PC-3 (cell line): ENCODE data around the gene UPK2. TPM values are rescaled to one million over a fixed set of nuclear protein-coding genes. Genes with fewer than 3 reads are reported as not detected.
"Not testable (repeated sequence)": the region's sequence is repeated elsewhere in the genome, so short reads cannot be mapped to it uniquely, and the experiment has no call there.

ENCODE experiments used
- ATAC-seq: fragments of 200-7000 bp; cut with Tn5 transposase; 2 replicates; pipeline ENCODE4 v1.9.1; 2020; ENCODE audit warnings: mild to moderate bottlenecking, moderate library complexity
- BruUV-seq: library from RNA; stranded (reverse); fragments of 400-500 nt; replicated peaks from 2 replicates; lab custom pipeline; 2021; lab: Mats Ljungman, UMichigan
- CTCF ChIA-PET: fragments of 300-600 bp; sonication (Branson Sonifier 250); formaldehyde crosslinking; loops from one replicate; lab custom pipeline; 2022; ENCODE audit warnings: antibody characterized with exemption; lab: Charles Lee
- POLR2A ChIA-PET: fragments of 300-600 bp; sonication (Branson Sonifier 250); formaldehyde crosslinking; loops from one replicate; lab custom pipeline; 2022; ENCODE audit warnings: antibody characterized with exemption; ENCODE audit not compliant: unreplicated experiment; lab: Charles Lee
- DNase-seq: peaks from one replicate; pipeline ENCODE4 v3.0.0-alpha.2; 2015
- H2AFZ ChIP-seq: fragments of 300-600 bp; sonication (generic); 2 replicates; pipeline ENCODE4 v1.6.0; 2016; ENCODE audit warnings: antibody characterized with exemption, low read length
- H3F3A ChIP-seq: fragments of 300-600 bp; sonication (generic); one replicate; pipeline ENCODE4 v1.6.0; 2017; ENCODE audit warnings: antibody characterized with exemption, low read length, control low read depth, mild to moderate bottlenecking; ENCODE audit not compliant: unreplicated experiment
- H3K27ac ChIP-seq: fragments of 300-600 bp; sonication (generic); 2 replicates; pipeline ENCODE4 v1.5.1; 2016; ENCODE audit warnings: mild to moderate bottlenecking, low read length
- H3K27me3 ChIP-seq: fragments of 300-600 bp; sonication (generic); 2 replicates; pipeline ENCODE4 v1.6.1; 2016; ENCODE audit warnings: low read length, mixed read lengths
- H3K36me3 ChIP-seq: fragments of 300-600 bp; sonication (generic); 2 replicates; pipeline ENCODE4 v1.6.1; 2016; ENCODE audit warnings: low read depth, mixed run types, low read length, mixed read lengths
- H3K4me1 ChIP-seq: fragments of 300-600 bp; sonication (generic); 2 replicates; pipeline ENCODE4 v1.5.1; 2016; ENCODE audit warnings: low read length; ENCODE audit not compliant: insufficient read depth
- H3K4me2 ChIP-seq: fragments of 300-600 bp; sonication (generic); 2 replicates; pipeline ENCODE4 v1.6.0; 2016; ENCODE audit warnings: low read length
- H3K4me3 ChIP-seq: fragments of 300-600 bp; sonication (generic); 2 replicates; pipeline ENCODE4 v1.5.1; 2016; ENCODE audit warnings: mild to moderate bottlenecking, low read length, mixed read lengths
- H3K79me2 ChIP-seq: fragments of 300-600 bp; sonication (generic); 2 replicates; pipeline ENCODE4 v1.6.1; 2017; ENCODE audit warnings: low read length, mixed read lengths
- H3K9ac ChIP-seq: fragments of 300-600 bp; sonication (generic); 2 replicates; pipeline ENCODE4 v1.6.0; 2016; ENCODE audit warnings: mild to moderate bottlenecking, low read length
- H3K9me2 ChIP-seq: fragments of 300-600 bp; sonication (generic); replicated peaks from 2 replicates; pipeline ENCODE4 v1.6.1; 2016; ENCODE audit warnings: mixed run types, low read length, mixed read lengths
- H3K9me3 ChIP-seq: fragments of 300-600 bp; sonication (generic); 2 replicates; pipeline ENCODE4 v1.6.1; 2016; ENCODE audit warnings: low read length, mixed read lengths
- H4K20me1 ChIP-seq: fragments of 300-600 bp; sonication (generic); 2 replicates; pipeline ENCODE4 v1.6.1; 2016; ENCODE audit warnings: low read length, mixed read lengths
- CTCF ChIP-seq: fragments of 300-600 bp; sonication (generic); conservative IDR thresholded peaks from 2 replicates; pipeline ENCODE4 v1.5.1; 2017; ENCODE audit warnings: antibody characterized with exemption, low read depth, mild to moderate bottlenecking, low read length
- EZH2 ChIP-seq: fragments of 300-600 bp; sonication (generic); IDR thresholded peaks from one replicate; pipeline ENCODE4 v1.6.1; 2017; ENCODE audit warnings: antibody characterized with exemption, mild to moderate bottlenecking, low read length; ENCODE audit not compliant: unreplicated experiment
- EZH2phosphoT487 ChIP-seq: fragments of 300-600 bp; sonication (generic); IDR thresholded peaks from 2 replicates; pipeline ENCODE4 v1.6.1; 2018; ENCODE audit warnings: mild to moderate bottlenecking, antibody characterized with exemption, low read length, borderline replicate concordance
- intact Hi-C: fragments of 100-400 bp; cut with micrococcal nuclease; formaldehyde crosslinking; loops from 2 replicates; pipeline ENCODE4 v1.9.0; 2023
- total RNA-seq: library from RNA; depleted of rRNA; stranded (reverse); fragments of >200 nt; gene quantifications from 2 replicates; pipeline ENCODE4 v1.2.3, GENCODE V29; 2014

Gene UPK2
- total RNA-seq, 1 experiment from 2014 or later = 0.44 TPM

- Histone ChIP-seq H3K36me3 (no peaks in the 10 kb centered on the region), H3K9me2 (no peaks in the 10 kb centered on the region), H3K4me2 (no peak overlapping the region), H3K9me3 (no peaks in the 10 kb centered on the region), H3K9ac (no peak overlapping the region), H3K4me1 (peaks cover 8% of the 10 kb centered on the region; the same call in 1 of the 2 replicates), H3K27ac (no peak overlapping the region), H3K27me3 (no peaks in the 10 kb centered on the region), H3K79me2 (no peaks in the 10 kb centered on the region), H2AFZ (no peak overlapping the region), H3K4me3 (no peak overlapping the region), H4K20me1 (no peaks in the 10 kb centered on the region), H3F3A (no peaks in the 10 kb centered on the region)
- CTCF ChIA-PET = no interaction called here
- no TSS peak for BruUV-seq
- POLR2A ChIA-PET = no interaction called here
- TF ChIP-seq CTCF (no peak), EZH2phosphoT487 (no peak), EZH2 (no peak)
- intact Hi-C loops = no loop called here
- no peak for ATAC-seq
- DNase-seq = no peak
These were observed 2.8 kb upstream of the UPK2 start for GRCh38 chr11:118953265-118953664.

- H3K4me3 ChIP-seq, H3K27ac ChIP-seq, H3K4me2 ChIP-seq, intact Hi-C loops, H3K9ac ChIP-seq, H3K9me3 ChIP-seq, H3F3A ChIP-seq, H2AFZ ChIP-seq, POLR2A ChIA-PET, H3K4me1 ChIP-seq, H3K79me2 ChIP-seq, BruUV-seq, ATAC-seq, CTCF ChIA-PET, H3K36me3 ChIP-seq, H3K27me3 ChIP-seq, H3K9me2 ChIP-seq, H4K20me1 ChIP-seq, DNase-seq: not testable (repeated sequence)
These were observed 2.1 kb upstream of the UPK2 start for GRCh38 chr11:118953976-118954375.

DNA sequence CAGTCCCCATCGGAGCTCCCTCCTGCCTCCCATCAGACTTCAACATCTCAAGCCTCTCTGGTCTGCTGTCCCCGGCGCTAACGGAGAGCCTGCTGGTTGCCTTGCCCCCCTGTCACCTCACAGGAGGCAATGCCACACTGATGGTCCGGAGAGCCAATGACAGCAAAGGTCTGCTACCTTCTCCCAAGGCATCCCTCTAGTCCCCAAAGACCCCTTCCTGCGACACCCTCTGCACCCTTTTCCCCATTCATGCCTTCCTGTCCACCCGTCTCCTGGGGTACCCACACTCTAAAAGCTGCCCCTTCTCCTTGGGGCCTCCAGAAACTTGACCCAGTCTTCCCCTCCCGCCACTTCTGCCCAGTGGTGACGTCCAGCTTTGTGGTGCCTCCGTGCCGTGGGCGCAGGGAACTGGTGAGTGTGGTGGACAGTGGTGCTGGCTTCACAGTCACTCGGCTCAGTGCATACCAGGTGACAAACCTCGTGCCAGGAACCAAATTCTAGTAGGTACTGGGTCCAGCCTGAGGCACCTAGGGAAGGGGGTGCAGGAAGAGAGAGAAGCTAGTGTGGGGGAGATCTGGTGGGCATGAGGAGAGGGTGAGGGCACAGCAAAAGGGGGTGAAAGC, 860 bp downstream of the UPK2 start:
- no peak overlapping the region for H3K4me3 ChIP-seq
- no peaks in the 10 kb centered on the region for H4K20me1 ChIP-seq
- no peaks in the 10 kb centered on the region for H3K27me3 ChIP-seq
- H3K9me3 ChIP-seq = no peaks in the 10 kb centered on the region
- peaks cover 8% of the 10 kb centered on the region; the same call in 1 of the 2 replicates for H3K4me1 ChIP-seq
- intact Hi-C loops = loop anchor here (1.0 kb wide), 3 partner anchors 27 to 267 kb away; no protein-coding TSS in a partner anchor
- ATAC-seq (no peak), DNase-seq (no peak)
- no peak overlapping the region for H2AFZ ChIP-seq
- no TSS peak for BruUV-seq
- H3F3A ChIP-seq = no peaks in the 10 kb centered on the region
- no peaks in the 10 kb centered on the region for H3K79me2 ChIP-seq
- ChIA-PET CTCF (interaction anchor here (0.5 kb wide), 1 partner anchor 36 kb away, joined by 9 read pairs; no protein-coding TSS in a partner anchor), POLR2A (no interaction called here)
- H3K36me3 ChIP-seq = no peaks in the 10 kb centered on the region
- H3K27ac ChIP-seq = no peak overlapping the region
- TF ChIP-seq EZH2 (no peak), CTCF (no peak; the same call in 1 of the 2 replicates), EZH2phosphoT487 (no peak)
- no peak overlapping the region for H3K9ac ChIP-seq
- no peak overlapping the region for H3K4me2 ChIP-seq
- H3K9me2 ChIP-seq = no peaks in the 10 kb centered on the region
